HEK293T (cell line): Measurements from ENCODE around the gene GOLGA6L7.

ENCODE experiments used
- CTCF ChIA-PET: fragments of 350-600 bp; formaldehyde crosslinking; extraction: SDS; loops from one replicate; lab custom pipeline; 2021; ENCODE audit warnings: antibody characterized with exemption, inconsistent platforms; lab: Yijun Ruan, JAX
- POLR2A ChIA-PET: fragments of 350-600 bp; formaldehyde crosslinking; extraction: SDS; loops from one replicate; lab custom pipeline; 2020; ENCODE audit warnings: antibody characterized with exemption, inconsistent platforms; lab: Yijun Ruan, JAX
- DNase-seq: peaks from one replicate; pipeline ENCODE4 v3.0.0; 2012; ENCODE audit warnings: mixed read lengths; ENCODE audit errors: extremely low spot score
- ARNT ChIP-seq: fragments of 450-650 bp; IDR thresholded peaks from 2 replicates; pipeline ENCODE4 v1.6.1; 2017; ENCODE audit warnings: mild to moderate bottlenecking
- BHLHE40 ChIP-seq: fragments of 450-650 bp; IDR thresholded peaks from 2 replicates; pipeline ENCODE4 v1.6.1; 2016; ENCODE audit warnings: mild to moderate bottlenecking, moderate library complexity, borderline replicate concordance
- CTBP1 ChIP-seq: fragments of 450-650 bp; IDR thresholded peaks from 2 replicates; pipeline ENCODE4 v1.6.1; 2016; ENCODE audit warnings: borderline replicate concordance
- ELF4 ChIP-seq: fragments of 450-650 bp; IDR thresholded peaks from 2 replicates; pipeline ENCODE4 v1.6.1; 2017; ENCODE audit warnings: antibody characterized with exemption
- FOXA1 ChIP-seq: fragments of 450-650 bp; IDR thresholded peaks from 2 replicates; pipeline ENCODE4 v1.6.1; 2016; ENCODE audit warnings: mild to moderate bottlenecking
- FOXK2 ChIP-seq: fragments of 450-650 bp; IDR thresholded peaks from 2 replicates; pipeline ENCODE4 v1.6.1; 2016; ENCODE audit warnings: mild to moderate bottlenecking
- FOXM1 ChIP-seq: fragments of 450-650 bp; IDR thresholded peaks from 2 replicates; pipeline ENCODE4 v1.6.1; 2017; ENCODE audit warnings: mild to moderate bottlenecking, borderline replicate concordance
- HDGF ChIP-seq: fragments of 450-650 bp; IDR thresholded peaks from 2 replicates; pipeline ENCODE4 v1.6.1; 2017; ENCODE audit warnings: antibody characterized with exemption, borderline replicate concordance
- L3MBTL2 ChIP-seq: fragments of 450-650 bp; conservative IDR thresholded peaks from 2 replicates; pipeline ENCODE4 v1.6.1; 2016; ENCODE audit warnings: mild to moderate bottlenecking
- LEF1 ChIP-seq: fragments of 450-650 bp; IDR thresholded peaks from 2 replicates; pipeline ENCODE4 v1.6.1; 2017; ENCODE audit warnings: mild to moderate bottlenecking, borderline replicate concordance
- NFRKB ChIP-seq: fragments of 450-650 bp; IDR thresholded peaks from 2 replicates; pipeline ENCODE4 v1.6.1; 2016; ENCODE audit warnings: mild to moderate bottlenecking, moderate library complexity
- SP1 ChIP-seq: fragments of 450-650 bp; IDR thresholded peaks from 2 replicates; pipeline ENCODE4 v1.6.1; 2017
- SUZ12 ChIP-seq: fragments of 450-650 bp; IDR thresholded peaks from 2 replicates; pipeline ENCODE4 v1.6.1; 2016; ENCODE audit warnings: mild to moderate bottlenecking
- TARDBP ChIP-seq: fragments of 450-650 bp; IDR thresholded peaks from 2 replicates; pipeline ENCODE4 v1.6.1; 2016
- ZNF384 ChIP-seq: fragments of 450-650 bp; IDR thresholded peaks from 2 replicates; pipeline ENCODE4 v1.6.1; 2016
- TF ChIP-seq, protein P1 (sequence below): fragments of 450-650 bp; IDR thresholded peaks from 2 replicates; pipeline ENCODE4 v1.6.1; 2016

Gene GOLGA6L7

DNA sequence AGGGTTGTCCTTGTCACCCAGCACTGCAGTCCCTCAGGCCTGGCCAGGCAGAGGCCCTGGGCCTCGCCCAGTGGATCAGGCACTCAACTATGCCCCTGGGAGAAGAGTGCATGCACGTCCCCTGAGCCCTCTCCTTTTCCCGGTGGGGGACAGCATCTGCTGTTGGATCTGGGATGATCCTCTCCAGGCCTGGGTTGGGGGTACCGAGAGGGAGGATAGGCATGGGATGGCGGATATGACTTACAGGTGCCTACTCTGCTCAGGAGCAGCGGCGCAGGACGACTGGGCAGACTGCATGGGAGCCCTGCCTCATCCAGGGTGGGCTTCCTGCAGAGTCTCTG, 28.4 kb upstream of the GOLGA6L7 start:
- ChIA-PET POLR2A (no interaction called here), CTCF (no interaction called here)
- DNase-seq = no peak
- TF ChIP-seq ELF4 (no peak), SUZ12 (no peak), TARDBP (no peak), ZNF384 (no peak), ARNT (no peak), FOXA1 (no peak), CTBP1 (no peak), NFRKB (no peak), HDGF (no peak), FOXM1 (no peak), SP1 (no peak), L3MBTL2 (no peak)
- TF ChIP-seq, protein P1, sequence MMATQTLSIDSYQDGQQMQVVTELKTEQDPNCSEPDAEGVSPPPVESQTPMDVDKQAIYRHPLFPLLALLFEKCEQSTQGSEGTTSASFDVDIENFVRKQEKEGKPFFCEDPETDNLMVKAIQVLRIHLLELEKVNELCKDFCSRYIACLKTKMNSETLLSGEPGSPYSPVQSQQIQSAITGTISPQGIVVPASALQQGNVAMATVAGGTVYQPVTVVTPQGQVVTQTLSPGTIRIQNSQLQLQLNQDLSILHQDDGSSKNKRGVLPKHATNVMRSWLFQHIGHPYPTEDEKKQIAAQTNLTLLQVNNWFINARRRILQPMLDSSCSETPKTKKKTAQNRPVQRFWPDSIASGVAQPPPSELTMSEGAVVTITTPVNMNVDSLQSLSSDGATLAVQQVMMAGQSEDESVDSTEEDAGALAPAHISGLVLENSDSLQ = no peak

DNA sequence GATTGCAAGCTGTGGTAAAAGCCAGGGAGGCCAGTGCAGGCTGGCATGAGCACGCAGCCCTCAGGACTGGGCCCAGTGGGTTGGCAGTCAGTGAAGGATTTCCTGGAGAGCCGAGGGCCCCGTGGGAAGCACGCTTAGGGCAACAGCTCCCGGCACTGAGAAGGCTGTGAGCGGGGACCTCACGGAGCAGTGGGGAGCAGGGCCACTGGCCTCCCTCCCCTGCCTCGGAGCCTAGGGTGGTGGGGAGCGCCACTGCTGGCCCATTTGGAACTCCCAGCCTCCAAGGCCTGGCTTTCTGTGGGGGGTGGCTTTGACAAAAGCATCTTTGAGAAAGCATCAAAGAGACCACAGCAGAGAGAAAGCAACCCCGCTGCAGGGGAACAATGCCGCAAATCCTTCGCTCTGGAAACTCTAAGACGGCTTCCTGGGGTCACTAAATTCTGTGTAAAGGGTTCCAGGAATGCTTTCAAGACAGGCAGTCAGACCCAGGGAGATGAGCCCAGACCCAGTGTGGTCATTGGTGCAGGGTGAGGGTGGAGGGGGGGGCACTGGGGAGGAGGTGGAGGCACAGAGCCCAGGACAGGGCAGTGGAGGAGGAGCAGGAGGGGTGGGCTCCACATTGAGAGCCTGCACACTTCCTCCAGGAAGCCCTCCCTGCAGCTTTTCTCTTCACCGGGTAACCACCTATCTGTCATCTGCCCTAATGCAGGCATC, 27.8 kb upstream of the GOLGA6L7 start:
- TF ChIP-seq FOXM1 (no peak), FOXK2 (no peak), ELF4 (no peak), ZNF384 (no peak), SUZ12 (no peak), L3MBTL2 (no peak), HDGF (no peak), SP1 (no peak), NFRKB (no peak), TARDBP (no peak), BHLHE40 (no peak), CTBP1 (no peak), ARNT (no peak), FOXA1 (no peak), LEF1 (no peak)
- TF ChIP-seq, protein P1 = no peak
- DNase-seq = no peak
- ChIA-PET POLR2A (no interaction called here), CTCF (no interaction called here)

DNA sequence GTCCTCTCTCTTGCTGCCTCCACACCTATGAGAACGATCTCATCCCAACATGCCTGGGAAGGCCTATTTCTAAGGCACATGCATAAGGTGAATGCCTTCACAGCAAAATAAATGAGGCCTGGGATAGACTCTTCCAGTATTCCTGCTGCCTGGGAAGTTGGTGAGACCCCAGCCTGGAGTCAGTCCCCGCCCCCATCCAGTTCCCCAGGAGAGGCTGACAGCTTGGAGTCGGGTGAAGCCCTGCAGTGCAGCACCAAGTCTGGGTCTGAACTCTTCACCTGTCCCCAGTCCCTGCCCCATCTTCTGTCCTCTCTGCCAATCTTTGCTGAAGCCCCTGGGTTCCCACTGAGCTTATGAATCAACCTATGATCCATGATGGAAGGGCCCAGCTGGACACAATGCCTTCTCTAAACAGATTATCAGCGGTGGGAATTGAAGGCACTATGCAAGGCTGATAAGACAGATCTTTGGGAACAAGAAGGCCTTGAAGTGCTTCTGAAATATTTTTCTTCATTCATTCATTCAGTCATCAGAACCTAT, 27.1 kb upstream of the GOLGA6L7 start:
- no peak for DNase-seq
- TF ChIP-seq FOXK2 (no peak), ZNF384 (no peak), L3MBTL2 (no peak), SP1 (no peak), FOXM1 (no peak), ELF4 (no peak), ARNT (no peak), HDGF (no peak), CTBP1 (no peak), NFRKB (no peak), LEF1 (no peak), SUZ12 (no peak), TARDBP (no peak), BHLHE40 (no peak), FOXA1 (no peak)
- TF ChIP-seq, protein P1 = no peak
- POLR2A ChIA-PET = interaction anchor here (0.9 kb wide), 1 partner anchor 10 kb away, joined by 3 read pairs; the partner anchor contains the start of gene APBA2
- CTCF ChIA-PET = no interaction called here

DNA sequence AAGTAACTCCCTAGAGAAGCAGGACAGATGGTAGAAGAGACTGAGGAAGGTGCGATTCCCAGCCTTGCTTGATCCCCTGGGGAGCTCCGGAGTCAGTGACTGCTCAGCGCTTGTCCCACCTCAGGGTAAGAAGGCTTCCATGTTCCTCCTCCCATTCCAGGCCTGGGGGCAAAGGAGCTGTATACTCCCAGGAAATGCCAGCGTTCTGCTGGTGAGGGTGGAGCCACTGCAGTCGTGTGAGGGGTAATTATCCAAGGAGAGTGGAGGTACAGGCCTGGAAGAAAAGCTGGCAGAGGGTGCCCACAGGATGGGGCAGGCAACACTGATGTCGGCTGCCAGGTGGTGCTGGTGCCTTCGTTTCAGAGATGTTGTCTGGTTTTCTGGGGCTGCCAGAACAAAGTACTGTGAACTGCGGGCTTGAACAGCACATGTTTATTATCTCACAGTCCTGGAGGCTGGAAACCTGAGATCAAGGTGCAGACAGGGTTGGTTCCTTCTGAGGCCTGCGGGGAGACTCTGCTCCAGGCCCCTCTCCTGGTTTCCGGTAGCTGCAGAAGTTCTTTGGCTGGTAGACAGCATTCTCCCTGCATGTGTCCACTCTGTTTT, 25.2 kb upstream of the GOLGA6L7 start:
- no peak for TF ChIP-seq TARDBP
- TF ChIP-seq BHLHE40 = no peak
- TF ChIP-seq, protein P1 = no peak
- TF ChIP-seq FOXA1 = no peak
- TF ChIP-seq L3MBTL2 = no peak
- CTCF ChIA-PET = no interaction called here
- POLR2A ChIA-PET = interaction anchor here (0.8 kb wide), 1 partner anchor 9 kb away, joined by 3 read pairs; no protein-coding TSS in a partner anchor
- no peak for DNase-seq

DNA sequence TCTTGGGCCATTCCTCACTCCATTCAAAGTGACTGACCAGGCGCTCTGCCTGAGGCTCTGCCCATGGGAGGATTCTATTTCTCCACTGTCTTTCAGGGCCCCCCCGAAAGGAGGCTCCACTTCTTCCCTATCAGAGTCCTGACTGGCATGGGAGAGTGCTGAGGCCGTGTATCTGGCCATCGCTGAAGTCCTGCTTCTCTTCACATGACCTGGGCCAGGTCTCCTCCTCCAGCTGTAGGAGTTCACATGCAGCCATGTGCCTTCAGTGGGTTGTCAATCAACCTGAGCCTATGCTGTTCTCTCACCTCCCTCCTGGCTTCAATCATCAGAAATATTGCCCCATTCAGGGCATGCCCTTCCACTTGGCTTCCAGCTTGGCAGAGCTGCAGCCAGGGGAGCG, 24.6 kb upstream of the GOLGA6L7 start:
- TF ChIP-seq, protein P1 = no peak
- TF ChIP-seq ARNT (no peak), TARDBP (no peak), SP1 (no peak), L3MBTL2 (no peak), NFRKB (no peak), ZNF384 (no peak), ELF4 (no peak), LEF1 (no peak), HDGF (no peak), FOXA1 (no peak), FOXK2 (no peak), FOXM1 (no peak), BHLHE40 (no peak), SUZ12 (no peak), CTBP1 (no peak)
- ChIA-PET CTCF (no interaction called here), POLR2A (no interaction called here)
- DNase-seq = no peak
